NB4 (cell line): Measurements from ENCODE around the gene CYB561D2.

ENCODE experiments used
- POLR2A ChIP-seq: IDR thresholded peaks from 2 replicates; pipeline ENCODE4 v1.6.1; 2011; ENCODE audit warnings: mild to moderate bottlenecking; ENCODE audit not compliant: insufficient read length; ENCODE audit errors: extremely low read depth
- TF ChIP-seq, protein P1 (sequence below): IDR thresholded peaks from 2 replicates; pipeline ENCODE4 v1.6.1; 2011; ENCODE audit warnings: low read depth, low read length

DNA sequence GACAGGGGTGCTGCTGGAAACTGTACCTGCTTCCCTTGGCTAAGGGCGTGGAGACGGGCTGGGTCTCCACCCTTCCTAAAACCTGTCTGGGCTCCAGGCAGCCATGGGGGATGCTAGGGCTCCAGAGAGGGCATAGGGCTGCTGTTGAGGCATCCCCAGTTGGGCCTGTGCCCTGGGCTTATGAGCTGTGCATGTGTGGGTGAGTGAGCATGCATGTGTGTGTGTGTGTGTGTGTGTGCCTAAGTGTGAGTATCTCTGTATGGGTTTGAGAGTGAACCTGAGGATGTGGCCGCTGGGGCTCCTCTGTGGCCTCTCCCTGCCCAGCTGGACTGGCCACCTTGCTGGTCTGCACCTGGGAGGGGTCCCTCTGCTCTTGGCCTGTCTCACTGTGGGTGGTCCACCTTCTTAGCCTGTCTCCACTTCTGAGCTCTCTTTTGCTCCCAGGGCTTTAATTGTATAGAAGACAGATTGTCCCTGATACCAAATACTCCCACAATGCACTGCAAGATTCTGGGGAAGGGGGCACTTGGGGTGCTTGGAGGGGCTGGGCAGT is 20.5 kb downstream of the CYB561D2 start:
- TF ChIP-seq, protein P1, sequence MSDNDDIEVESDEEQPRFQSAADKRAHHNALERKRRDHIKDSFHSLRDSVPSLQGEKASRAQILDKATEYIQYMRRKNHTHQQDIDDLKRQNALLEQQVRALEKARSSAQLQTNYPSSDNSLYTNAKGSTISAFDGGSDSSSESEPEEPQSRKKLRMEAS = no peak
- no peak for TF ChIP-seq POLR2A
